GM04503 (cell line): Measurements from ENCODE around the gene NAV2.

Source experiments
- DNase-seq: peaks from one replicate; pipeline ENCODE4 v3.0.0-alpha.2; 2012; ENCODE audit warnings: low read depth

The NAV2 gene

DNA sequence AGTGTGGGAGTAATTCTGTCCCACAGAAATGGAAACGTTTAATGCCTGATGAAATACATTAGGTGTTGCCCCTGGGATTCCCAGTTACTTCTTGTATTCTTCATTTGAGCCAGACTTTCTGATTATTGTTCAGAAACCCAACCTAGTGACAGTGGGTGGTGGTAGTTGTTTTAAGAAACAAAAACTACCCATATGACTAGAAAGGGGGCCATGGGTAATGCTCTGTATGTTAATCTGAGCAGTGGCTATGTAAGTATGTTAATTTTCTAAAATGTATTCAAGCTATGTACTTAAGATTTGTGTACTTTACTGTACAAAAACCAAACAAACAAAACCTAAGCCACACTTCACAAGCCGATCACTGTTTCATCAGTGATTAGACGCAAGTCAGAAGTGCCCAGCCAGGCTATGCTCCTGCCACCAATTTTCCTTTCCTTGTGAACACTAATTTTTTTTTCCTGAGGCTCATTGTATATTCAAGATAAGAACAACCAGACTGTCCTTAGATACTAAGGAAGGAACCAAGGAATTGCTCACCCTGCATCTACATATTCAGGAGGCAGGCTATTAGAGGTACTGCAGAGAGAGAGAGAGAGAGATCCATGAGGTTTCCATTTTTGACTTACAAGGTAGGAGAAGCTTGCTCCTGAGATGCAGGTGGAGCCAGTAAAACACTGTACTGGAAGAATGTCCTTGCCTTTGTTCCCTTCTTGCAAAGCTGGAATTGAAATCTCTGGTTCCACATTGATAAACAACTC lies 324.9 kb downstream of the NAV2 start:
- DNase-seq: no peak

- no peak for DNase-seq
Measured at GRCh38 chr11:20038412-20038811, 325.8 kb downstream of the NAV2 start.

GRCh38 chr11:20038972-20039371 lies 326.3 kb downstream of the NAV2 start:
- no peak for DNase-seq

DNA sequence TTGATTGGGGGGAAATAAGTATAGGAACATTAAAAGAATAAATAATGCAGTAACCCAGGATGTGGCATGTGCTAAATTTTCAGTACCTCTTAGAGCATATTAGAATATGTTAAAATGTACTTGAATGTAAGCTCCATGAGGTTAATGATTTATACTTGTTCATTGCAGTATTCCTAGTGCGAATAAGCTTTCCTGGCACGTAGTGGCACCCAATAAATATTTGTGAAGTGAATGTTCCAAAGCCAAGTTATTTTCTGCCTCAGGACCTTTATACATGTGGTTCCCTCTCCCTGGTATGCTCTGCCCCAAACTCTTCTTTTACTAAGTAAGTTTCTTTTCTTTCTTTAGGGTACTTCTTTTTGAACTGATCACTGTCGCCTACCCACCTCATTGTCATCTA lies 328.9 kb downstream of the NAV2 start:
- no peak for DNase-seq

- DNase-seq: no peak
Measured at GRCh38 chr11:20042045-20042639, 329.5 kb downstream of the NAV2 start.

DNA sequence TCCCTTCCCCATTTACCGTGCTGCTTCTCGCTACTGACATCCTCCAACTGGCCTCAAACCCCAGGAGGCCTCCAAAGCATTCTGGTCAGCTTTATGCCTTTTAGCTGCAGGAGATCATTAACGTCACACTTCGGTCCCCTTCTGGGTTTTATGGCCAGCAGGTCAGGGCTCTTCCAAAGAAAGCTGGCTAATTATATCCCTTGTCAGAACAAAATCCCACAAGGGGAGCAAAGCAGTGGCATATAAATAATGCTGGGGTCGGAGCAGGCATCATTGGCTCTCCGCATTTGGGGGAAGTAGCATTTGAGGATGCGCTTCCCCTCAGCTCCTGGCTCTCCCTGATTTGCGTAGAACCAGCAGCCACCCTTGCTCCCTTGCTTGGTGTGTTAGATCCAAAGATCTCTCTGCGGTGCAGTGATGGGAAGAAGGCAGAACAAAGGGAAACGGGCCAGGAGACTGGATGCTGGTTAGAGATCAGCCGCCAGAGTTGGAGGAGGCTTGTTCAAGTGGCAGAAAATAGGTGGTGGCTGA lies 330.2 kb downstream of the NAV2 start:
- no peak for DNase-seq

- DNase-seq: no peak
Measured at GRCh38 chr11:20043992-20044391, 331.4 kb downstream of the NAV2 start.

DNA sequence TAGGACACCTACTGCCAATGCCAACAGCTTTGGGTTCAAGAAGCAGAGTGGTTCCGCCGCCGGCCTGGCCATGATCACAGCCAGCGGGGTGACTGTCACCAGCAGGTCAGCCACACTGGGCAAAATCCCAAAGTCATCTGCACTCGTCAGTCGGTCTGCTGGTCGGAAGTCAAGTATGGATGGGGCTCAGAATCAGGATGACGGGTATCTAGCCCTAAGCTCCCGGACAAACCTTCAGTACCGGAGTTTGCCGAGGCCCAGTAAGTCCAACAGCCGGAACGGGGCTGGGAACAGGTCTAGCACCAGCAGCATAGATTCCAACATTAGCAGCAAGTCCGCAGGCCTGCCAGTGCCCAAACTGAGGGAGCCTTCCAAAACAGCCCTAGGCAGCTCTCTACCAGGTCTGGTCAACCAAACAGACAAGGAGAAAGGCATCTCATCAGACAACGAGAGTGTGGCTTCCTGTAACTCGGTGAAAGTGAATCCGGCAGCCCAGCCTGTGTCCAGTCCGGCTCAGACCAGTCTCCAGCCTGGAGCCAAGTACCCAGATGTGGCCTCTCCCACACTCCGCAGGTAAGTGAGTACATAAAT lies 332.6 kb downstream of the NAV2 start:
- no peak for DNase-seq

DNA sequence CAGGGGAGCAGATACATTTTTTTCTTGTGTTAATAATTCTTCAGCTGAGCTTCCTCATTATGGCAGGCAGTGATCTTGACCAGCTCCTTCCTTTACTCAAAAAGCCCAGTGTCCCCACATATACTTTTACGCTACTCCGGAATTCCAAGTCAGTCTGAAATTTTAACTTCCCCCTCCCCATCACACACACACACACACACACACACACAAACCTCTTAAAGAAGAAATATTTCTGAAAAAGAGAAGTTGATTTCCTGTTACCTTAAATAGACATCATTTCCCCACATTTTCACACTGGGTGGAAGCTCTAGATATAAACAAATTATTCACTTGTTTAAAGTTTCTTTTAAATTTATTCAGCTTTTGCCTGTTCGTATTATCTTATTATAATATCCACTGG lies 333.8 kb downstream of the NAV2 start:
- no peak for DNase-seq

GRCh38 chr11:20047006-20047768 lies 334.6 kb downstream of the NAV2 start:
- DNase-seq: no peak

GRCh38 chr11:20047769-20048154 lies 335.1 kb downstream of the NAV2 start:
- no peak for DNase-seq

- DNase-seq: no peak
Measured at GRCh38 chr11:20048246-20048645, 335.6 kb downstream of the NAV2 start.

DNA sequence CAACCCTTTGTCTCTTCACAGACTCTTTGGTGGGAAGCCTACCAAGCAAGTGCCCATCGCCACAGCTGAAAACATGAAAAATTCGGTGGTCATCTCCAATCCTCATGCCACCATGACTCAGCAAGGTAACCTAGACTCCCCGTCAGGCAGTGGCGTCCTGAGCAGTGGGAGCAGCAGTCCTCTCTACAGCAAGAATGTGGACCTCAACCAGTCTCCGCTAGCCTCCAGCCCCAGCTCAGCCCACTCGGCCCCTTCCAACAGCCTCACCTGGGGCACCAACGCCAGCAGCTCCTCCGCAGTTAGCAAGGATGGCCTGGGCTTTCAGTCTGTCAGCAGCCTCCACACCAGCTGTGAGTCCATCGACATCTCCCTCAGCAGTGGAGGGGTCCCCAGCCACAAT lies 336.1 kb downstream of the NAV2 start:
- DNase-seq: no peak

DNA sequence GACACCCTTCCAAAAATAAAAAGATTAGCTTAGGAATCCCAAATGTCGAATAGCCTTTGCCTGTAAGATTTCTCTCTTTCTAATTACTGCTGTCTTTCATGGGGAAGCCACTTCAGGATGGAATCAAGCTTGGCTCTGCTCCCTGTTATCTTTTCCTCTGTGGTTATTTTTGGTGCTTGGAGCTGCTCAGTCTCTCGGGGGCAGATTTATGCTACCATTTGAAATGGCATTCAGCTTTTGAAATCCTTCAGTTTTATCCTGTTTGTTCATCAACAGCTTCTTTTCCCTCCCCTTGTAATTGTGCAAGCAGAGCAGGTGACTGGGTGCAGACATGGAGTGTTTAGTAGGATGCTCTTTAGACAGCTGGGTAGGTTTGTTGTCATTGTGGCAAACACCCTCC lies 336.6 kb downstream of the NAV2 start:
- DNase-seq: no peak

DNA sequence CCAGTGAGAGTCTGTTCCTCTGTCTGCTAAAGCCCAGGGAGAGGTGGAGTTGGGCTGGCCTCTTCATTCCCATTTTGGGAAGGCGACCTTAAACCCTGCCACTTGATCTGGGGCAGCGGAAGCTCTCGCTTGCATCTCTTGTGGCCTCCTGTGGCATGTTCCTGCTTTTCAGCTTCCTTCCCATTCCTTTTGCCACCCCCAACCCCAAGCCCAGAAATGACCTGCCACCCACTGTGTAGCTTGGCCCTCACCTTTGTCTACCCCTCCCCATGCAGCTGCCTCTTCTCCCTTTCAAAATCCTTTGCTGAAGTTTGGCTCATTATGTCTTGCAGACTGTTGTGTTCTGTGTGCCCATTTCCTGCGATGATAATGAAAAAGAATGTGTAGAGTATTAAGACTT lies 337.4 kb downstream of the NAV2 start:
- DNase-seq: no peak

DNA sequence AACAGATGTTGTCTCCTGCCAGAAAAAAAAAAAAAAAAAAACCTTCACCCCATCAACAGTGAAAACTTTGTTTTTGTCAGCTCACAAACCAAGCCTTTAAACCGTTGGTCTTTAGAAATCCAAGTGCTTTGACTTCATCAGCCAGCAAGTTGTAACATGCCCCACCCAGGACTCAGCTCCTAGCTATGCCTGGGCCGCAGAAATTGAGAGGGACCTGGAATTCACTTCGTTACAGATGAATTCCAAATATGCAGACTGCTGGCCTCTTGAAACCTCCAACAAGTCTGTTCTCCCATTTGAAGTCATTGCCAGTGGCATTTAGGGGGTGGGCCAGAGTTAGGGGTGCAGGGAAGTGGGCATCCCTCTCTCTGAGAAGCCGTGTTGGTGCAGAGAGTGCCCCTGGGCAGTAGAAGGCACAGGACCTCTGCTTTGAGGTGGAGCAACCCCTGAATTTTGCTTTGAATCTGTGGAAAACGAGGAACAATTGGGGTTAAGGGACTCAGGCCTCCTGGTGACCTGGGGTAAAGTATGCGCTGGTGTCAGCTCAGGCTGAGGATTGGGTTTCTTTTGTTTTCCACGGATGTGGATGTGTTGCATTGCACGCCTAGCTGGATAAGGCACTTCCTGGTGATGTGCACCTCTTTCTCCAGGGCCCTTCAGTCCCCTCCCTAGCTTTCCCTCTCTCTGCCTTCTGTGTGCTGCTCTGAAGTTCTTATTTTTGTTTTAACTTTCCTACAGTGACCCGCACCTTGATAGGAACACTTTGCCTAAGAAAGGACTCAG lies 338.1 kb downstream of the NAV2 start:
- no peak for DNase-seq

DNA sequence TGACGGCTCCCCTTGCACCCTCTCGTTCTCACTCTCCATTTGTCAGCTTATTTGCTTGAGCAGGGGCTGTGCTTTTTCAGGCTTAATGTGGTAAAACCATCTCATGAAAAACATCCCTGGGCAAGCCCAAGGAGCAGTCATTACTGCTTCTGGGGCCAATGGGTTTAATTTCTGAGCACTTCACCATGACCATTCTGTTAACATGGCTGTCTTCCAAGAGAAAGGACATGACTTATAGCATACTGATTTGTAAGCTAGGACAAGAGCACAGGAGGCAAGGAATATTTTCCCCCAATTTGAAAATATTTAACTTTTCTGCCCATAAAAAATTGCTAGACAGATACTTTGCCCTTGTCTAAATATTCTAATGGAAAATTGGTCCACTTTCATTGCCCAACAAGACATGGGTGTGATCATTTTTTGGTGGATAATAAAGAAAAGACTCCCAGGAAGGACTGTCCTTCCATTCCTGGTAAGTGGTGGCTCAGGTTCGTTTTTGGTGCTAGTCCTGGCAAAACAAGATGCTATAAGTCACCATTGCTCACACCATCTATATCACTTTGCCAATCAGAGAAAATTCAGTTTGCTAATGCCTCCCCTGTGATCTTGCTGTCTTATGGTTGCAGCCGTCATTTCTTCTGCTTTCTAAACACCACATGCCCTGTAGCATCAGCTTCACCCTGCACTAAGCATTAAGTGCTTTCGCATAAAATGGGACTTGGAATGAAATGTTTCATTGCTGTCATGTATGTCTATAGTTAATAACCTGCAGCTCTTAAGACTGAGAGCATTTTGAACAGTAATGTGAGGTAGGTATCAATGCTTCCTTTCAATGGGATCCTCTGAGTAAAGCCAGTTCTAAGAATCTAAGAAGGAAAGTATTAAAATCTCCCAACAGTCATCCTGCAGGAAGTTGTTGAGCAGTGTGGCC lies 339.1 kb downstream of the NAV2 start:
- DNase-seq: no peak

DNA sequence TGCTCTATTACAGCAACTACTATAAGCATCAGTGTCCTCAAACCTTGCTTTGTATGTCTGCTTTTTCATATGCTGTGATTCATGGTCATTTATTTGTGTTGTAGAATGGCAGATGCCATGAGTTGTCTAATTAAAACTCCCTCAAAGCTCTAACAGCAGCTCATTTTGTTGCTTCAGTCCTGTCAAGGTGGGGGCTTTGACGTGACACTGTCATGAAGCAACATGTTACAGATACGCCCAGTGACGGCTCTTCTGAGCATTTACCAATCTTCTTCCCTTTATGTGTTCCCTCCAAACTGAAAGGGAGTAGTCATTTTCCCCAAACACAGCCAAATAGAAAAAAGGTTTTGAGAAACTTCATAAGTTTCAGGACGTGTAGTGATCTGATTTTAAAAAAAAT lies 340.9 kb downstream of the NAV2 start:
- no peak for DNase-seq

- no peak for DNase-seq
Measured at GRCh38 chr11:20054584-20054983, 341.9 kb downstream of the NAV2 start.

DNA sequence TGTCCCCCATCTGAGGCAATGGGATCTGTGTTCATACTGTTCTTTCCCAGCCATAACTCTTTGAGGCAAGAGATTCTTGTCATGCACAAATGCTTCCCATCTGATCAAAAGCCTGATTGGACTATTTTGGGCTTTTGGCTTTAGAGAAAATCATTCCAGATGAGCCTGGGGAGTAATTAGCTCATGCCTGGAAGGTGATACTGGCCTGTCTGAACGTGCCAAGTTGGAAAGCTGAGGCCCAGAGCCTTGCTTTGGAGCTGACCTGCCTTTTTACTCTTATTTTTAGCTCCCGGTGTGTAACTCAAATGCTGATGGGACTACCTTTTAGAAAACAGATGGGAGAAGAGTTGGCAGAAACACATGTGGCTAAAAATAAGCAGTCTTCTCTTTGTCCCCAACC lies 342.7 kb downstream of the NAV2 start:
- DNase-seq: no peak
